ENCODE data around the gene DPH5.
"Not testable (repeated sequence)": the region's sequence is repeated elsewhere in the genome, so short reads cannot be mapped to it uniquely, and the experiment has no call there.

DPH5 gene

DNA sequence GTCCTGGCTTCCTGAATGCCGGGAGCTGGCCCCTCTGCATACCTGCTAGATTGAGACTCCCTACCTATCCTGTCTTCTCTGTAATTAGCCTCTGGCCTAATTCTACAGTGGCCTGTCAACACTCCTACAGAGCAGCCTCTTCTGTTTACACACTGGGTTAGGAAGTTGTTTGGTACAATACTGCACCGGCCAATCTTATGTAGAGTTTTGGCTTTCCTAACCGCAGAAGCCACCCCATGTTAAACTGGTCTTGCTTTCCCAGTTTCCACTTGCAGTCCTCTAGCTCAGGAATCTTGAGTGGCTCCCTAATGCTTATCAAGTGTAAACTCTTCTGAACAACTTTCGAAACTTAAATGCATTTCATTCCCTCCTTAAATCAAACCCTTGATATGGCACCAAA, 42.8 kb downstream of the DPH5 start:
- no peak for DNase-seq (ENCODE audit: low spot score)

- DNase-seq (ENCODE audit: low spot score), result no peak
These were observed 46.0 kb downstream of the DPH5 start for GRCh38 chr1:100979631-100980030.

- DNase-seq (ENCODE audit: low spot score), result no peak
These were observed 48.6 kb downstream of the DPH5 start for GRCh38 chr1:100976936-100977335.

DNA sequence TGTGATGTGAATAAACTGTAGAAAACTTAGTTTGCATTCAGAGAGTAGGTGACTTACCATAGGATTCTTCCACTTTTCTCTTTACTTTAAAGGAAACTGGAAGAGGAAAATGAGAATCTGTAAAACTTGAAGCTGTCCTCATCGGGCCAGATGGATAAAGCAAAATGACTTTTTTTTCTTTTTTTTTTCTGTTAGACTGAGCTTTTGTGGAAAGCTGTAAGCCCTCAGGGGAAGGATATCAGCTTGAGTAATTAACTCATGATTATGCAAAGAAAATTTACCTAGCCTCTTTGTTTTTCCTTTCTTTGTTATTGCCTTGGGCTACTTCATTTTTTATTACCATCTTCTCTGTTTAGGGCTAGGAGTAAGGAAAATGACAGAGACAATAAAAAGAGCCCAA, 53.4 kb downstream of the DPH5 start:
- no peak for DNase-seq (ENCODE audit: low spot score)

GRCh38 chr1:100971021-100971420, 54.6 kb downstream of the DPH5 start:
- DNase-seq (ENCODE audit: low spot score), result no peak

GRCh38 chr1:100969327-100969726, 56.3 kb downstream of the DPH5 start:
- DNase-seq (ENCODE audit: low spot score), result no peak

DNA sequence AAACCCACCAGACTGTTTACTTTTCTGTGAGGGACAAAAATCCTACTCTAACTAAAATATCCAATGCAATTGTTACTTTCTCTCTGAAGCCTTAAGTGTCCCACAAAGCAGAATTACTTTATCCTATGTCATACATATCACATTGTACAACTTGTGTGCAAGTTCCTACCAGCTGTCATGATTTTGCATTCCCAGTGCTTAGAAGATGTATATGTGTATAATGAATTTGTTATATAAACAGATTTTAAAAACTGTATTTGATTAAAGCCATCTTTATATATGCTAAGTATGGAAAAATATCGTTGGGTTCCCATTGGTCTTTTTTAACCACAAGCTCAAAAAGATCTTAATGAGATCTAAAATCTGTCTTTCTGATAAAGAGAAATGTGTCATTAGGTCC, 57.0 kb downstream of the DPH5 start:
- no peak for DNase-seq (ENCODE audit: low spot score)

DNA sequence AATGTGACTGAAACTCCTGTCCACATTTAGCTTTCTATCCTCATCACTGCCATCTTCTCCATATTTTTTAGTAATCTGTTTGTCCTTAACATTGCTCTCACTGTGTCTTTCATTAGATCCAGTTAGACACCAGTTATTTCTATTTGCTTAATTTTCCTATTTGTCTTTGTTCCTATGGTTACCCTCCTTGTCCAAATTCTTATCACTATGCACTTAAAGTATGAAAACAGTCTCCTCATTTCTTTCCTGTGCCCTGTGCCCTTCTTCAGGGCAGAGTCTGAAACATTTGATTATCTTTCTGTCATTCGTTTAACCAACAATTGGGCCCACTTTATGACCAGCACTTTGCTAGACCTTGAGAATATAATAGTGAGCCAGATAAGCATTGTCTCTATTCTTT, 65.5 kb downstream of the DPH5 start:
- DNase-seq (ENCODE audit: low spot score), result no peak

GRCh38 chr1:100959502-100960060, 66.0 kb downstream of the DPH5 start:
- no peak for DNase-seq (ENCODE audit: low spot score)

DNA sequence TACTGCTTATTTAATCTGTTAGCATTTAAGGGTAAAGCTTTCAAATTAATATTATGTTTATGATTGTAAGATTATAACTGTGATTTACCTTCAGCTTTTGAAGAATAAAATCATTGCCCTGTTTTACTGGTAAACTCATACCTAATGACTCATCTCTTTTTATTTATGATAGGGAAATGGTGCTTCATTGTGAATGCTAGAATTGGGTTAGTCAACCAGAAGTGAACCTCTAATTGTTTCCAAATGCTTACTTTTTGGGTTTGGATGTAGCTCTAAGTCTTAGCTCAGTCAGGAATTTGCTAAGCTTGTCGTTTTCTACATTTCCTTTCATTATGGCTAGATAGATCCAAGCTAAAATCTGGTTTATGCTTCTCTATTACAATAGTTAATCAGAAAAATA, 70.3 kb downstream of the DPH5 start:
- DNase-seq (ENCODE audit: low spot score), result peak; percentile 74

GRCh38 chr1:100953960-100954730, 71.4 kb downstream of the DPH5 start:
- no peak for DNase-seq (ENCODE audit: low spot score)

DNA sequence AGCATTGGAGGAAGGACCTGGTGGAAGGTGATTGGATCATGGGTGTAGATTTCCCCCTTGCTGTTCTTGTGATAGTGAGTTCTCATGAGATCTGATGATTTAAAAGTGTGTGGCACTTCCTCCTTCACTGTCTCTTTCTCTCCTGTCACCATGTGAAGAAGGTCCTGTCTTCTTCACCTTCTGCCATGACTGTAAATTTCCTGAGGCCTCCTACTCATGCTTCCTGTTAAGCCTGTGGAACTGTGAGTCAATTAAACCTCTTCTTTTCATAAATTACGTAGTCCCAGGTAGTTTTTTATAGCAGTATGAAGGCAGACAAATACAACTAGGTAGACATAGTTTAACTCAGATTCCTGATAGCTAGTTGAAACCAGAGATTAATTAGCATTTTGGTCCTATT, 72.6 kb downstream of the DPH5 start:
- DNase-seq (ENCODE audit: low spot score), result not testable (repeated sequence)

DNA sequence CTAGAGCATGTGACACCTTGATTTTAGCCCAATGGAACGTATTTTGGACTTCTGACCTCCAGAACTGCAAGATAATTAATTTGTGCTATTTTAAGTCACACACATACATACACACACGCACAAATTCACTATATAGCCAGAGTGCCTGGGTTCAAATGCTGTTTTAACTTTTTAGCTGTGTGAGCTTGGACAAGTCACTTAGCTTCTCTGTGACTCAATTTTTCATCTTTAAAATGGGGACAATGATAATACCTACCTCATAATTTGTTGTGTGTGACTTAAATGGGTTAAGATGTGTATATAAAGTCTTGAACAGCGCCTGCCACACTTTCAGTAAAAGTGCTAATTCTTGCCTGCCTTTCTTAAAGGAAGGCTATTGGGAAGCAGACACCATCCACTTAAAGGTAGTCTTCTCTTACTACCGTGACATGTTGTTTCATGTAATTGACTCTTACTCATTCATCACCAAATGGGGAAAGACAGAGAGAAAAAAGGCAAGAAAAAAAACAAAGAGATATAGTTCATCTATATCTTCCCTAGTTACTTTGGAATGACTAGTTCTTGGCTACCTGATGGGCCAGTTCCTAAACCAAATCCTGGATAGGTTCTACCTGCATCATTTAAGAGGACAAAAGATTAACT, 73.4 kb downstream of the DPH5 start:
- DNase-seq (ENCODE audit: low spot score), result no peak

GRCh38 chr1:100950781-100951180, 74.8 kb downstream of the DPH5 start:
- no peak for DNase-seq (ENCODE audit: low spot score)

DNA sequence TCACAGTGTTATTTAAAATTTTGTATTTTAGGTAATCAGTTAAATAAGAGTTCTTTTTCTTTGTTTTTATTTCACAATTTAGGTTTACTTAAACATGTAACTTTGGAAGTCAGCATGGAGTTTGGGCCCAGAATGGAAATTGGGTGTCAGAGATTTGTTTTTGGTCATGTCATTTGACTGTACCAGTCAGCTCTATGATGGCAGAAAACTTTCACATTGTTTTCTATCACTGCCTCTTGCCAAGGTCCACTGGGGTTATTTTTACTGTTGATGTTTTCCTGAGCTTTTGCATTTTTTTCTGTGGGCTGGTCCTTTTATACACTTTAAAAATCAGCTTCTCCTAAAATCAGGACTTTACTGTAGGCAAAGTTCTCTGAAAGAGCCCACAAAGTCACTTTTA, 75.2 kb downstream of the DPH5 start:
- DNase-seq (ENCODE audit: low spot score), result no peak

GRCh38 chr1:100949515-100950158, 75.9 kb downstream of the DPH5 start:
- DNase-seq (ENCODE audit: low spot score), result not testable (repeated sequence)

DNA sequence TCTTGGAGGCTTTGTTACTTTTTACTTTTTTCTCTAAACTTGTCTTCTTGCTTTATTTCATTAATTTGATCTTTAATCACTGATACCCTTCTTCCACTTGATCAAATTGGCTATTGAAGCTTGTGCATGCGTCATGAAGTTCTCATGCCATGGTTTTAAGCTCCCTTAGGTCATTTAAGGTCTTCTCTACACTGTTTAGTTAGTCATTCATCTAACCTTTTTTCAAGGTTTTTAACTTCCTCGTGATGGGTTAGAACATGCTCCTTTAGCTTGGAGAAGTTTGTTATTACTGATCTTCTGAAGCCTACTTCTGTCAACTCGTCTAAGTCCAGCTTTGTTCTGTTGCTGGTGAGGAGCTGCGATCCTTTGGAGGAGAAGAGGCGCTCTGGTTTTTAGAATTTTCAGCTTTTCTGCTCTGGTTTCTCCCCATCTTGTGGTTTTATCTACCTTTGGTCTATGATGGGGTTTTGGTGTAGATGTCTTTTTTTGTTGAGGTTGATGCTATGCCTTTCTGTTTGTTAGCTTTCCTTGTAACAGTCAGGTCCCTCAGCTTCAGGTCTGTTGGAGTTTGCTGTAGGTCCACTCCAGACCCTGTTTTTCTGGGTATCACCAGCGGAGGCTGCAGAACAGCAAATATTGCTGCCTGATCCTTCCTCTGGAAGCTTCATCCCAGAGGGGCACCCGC, 76.7 kb downstream of the DPH5 start:
- DNase-seq (ENCODE audit: low spot score), result not testable (repeated sequence)

- DNase-seq (ENCODE audit: low spot score), result not testable (repeated sequence)
These were observed 77.8 kb downstream of the DPH5 start for GRCh38 chr1:100947816-100948215.

- DNase-seq (ENCODE audit: low spot score), result not testable (repeated sequence)
These were observed 79.5 kb downstream of the DPH5 start for GRCh38 chr1:100946064-100946463.

GRCh38 chr1:100943533-100943932, 82.1 kb downstream of the DPH5 start:
- no peak for DNase-seq (ENCODE audit: low spot score)

DNA sequence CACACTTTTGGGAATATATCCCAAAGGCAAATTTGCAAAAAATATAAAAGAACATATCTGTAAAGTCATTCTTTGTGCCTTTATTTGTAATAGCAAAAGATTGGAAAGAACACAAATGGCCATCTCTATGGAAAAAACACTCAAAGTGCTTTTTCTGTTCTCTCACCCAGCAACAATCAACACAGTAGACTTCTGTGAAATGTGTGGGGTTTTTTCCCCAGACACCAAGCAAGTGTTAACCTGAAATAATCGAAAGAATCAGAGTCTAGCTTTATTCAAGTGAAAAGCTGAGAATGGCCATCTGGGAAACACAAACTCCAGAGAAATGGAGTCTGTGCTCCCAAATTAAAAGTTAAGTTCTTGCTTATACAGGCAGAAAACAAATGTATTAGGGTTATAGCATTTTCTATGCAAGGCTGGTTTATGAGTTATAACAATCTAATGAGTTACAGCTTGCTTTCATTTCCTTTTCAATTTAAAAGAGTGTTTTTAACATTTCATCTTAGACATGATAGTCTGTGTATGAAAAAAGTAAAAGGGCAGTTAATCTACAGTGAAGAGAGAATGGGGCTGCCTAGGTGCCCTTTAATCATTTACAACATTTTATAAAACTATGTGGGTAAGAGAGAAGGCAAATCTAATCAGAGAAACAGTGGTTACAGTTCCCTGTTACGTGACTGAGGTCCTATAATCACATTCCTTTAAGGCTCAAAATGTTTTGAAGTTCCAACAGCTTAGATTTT, 83.1 kb downstream of the DPH5 start:
- no peak for DNase-seq (ENCODE audit: low spot score)

All from AG20443 (cell line).